ENCODE results near the gene FLT4. TPM values are rescaled to one million over a fixed set of nuclear protein-coding genes. Genes with fewer than 3 reads are reported as not detected.

FLT4 gene
- total RNA-seq, 1 donor from 2014 or later, result 3.4 TPM

DNA sequence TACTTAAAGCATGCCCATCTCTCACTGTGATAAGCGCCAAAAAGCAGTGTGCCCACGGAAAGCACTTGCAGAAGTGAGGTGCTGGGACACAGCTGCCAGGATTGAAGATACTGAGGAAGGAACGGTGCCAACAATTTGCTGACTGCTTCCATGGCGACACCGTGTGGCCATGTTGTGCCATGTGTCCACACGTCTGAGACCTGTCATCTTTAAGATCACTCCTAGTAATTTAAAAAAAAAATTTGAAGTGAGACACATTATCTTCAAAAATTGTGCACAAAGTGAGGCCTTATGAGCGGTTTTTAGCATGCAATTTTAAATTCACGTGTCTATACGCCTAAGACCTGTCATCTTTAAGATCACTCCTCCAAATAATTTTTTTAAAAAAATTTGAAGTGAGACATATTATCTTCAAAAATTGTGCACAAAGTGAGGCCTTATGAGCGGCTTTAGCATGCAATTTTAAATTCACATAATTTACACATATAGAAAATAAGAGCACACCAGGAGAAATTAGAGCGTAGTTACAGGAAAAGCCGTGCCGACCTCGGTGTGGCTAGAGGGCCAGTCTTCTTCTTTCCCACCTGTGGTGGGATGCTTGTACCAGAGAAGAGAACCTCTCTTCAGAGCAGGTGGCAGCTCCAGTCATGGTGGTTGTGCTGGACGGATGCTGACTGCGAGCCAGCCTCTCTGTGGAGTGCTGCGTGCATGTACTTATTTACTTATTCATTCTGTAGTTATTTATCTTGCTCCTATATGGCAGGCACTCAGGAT is 21.4 kb upstream of the FLT4 start:
- Mint-ChIP-seq H3K27me3 (peaks cover 72% of the 10 kb centered on the region), H3K9me3 (no peaks in the 10 kb centered on the region), H3K27ac (no peak overlapping the region), H3K4me3 (no peak overlapping the region), H3K4me1 (ENCODE audit: unreplicated experiment) (peaks cover 3% of the 10 kb centered on the region), H3K36me3 (no peaks in the 10 kb centered on the region)
- TF ChIP-seq, protein P1, sequence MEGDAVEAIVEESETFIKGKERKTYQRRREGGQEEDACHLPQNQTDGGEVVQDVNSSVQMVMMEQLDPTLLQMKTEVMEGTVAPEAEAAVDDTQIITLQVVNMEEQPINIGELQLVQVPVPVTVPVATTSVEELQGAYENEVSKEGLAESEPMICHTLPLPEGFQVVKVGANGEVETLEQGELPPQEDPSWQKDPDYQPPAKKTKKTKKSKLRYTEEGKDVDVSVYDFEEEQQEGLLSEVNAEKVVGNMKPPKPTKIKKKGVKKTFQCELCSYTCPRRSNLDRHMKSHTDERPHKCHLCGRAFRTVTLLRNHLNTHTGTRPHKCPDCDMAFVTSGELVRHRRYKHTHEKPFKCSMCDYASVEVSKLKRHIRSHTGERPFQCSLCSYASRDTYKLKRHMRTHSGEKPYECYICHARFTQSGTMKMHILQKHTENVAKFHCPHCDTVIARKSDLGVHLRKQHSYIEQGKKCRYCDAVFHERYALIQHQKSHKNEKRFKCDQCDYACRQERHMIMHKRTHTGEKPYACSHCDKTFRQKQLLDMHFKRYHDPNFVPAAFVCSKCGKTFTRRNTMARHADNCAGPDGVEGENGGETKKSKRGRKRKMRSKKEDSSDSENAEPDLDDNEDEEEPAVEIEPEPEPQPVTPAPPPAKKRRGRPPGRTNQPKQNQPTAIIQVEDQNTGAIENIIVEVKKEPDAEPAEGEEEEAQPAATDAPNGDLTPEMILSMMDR (conservative IDR thresholded peaks at IDR 0.05), result peak; percentile 84
- DNase-seq (ENCODE audit: extremely low spot score, unreplicated experiment), result no peak

DNA sequence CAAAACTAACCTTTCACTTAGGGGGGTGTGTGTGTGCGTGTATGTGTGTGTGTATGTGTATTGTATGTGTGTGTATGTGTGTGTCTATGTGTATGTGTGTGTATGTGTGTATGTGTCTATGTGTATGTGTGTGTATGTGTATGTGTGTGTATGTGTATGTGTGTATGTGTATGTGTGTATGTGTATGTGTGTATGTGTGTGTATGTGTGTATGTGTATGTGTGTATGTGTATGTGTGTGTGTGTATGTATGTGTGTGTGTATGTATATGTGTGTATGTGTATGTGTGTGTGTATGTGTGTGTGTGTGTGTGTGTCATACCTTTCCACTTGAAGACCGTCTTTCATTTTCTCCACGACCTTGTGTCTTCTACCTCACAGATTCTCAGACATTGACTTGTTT is 20.8 kb upstream of the FLT4 start:
- Mint-ChIP-seq H3K27ac (no peak overlapping the region), H3K9me3 (no peaks in the 10 kb centered on the region), H3K36me3 (no peaks in the 10 kb centered on the region), H3K4me1 (ENCODE audit: unreplicated experiment) (peaks cover 3% of the 10 kb centered on the region), H3K27me3 (peaks cover 66% of the 10 kb centered on the region), H3K4me3 (no peak overlapping the region)
- TF ChIP-seq, protein P1 (conservative IDR thresholded peaks at IDR 0.05), result no peak
- no peak for DNase-seq (ENCODE audit: extremely low spot score, unreplicated experiment)

DNA sequence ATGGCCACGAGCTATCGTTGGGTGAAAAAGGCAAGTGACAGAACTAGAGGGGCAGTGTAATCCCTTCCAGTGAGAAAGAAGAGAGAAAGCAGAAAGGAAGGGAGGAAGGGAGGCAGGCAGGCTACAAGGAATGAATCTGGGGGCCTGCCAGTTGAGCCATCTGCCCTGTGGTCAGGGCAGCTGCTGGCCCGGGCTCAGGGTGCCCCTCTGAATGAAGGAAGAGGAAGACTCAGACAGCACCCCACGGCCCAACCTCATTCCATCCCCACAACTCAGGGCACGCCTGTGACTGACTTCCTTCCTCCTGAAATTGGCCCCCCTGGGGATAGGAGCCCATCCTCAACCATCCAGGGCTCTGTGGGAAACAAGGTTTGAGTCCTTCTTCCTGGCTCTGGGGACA is 20.3 kb upstream of the FLT4 start:
- H3K27ac Mint-ChIP-seq, result no peak overlapping the region
- TF ChIP-seq, protein P1 (conservative IDR thresholded peaks at IDR 0.05), result no peak
- H3K4me3 Mint-ChIP-seq, result no peak overlapping the region
- H3K36me3 Mint-ChIP-seq, result no peaks in the 10 kb centered on the region
- DNase-seq (ENCODE audit: extremely low spot score, unreplicated experiment), result no peak
- H3K4me1 Mint-ChIP-seq (ENCODE audit: unreplicated experiment), result peaks cover 3% of the 10 kb centered on the region
- peaks cover 63% of the 10 kb centered on the region for H3K27me3 Mint-ChIP-seq
- H3K9me3 Mint-ChIP-seq, result no peaks in the 10 kb centered on the region

DNA sequence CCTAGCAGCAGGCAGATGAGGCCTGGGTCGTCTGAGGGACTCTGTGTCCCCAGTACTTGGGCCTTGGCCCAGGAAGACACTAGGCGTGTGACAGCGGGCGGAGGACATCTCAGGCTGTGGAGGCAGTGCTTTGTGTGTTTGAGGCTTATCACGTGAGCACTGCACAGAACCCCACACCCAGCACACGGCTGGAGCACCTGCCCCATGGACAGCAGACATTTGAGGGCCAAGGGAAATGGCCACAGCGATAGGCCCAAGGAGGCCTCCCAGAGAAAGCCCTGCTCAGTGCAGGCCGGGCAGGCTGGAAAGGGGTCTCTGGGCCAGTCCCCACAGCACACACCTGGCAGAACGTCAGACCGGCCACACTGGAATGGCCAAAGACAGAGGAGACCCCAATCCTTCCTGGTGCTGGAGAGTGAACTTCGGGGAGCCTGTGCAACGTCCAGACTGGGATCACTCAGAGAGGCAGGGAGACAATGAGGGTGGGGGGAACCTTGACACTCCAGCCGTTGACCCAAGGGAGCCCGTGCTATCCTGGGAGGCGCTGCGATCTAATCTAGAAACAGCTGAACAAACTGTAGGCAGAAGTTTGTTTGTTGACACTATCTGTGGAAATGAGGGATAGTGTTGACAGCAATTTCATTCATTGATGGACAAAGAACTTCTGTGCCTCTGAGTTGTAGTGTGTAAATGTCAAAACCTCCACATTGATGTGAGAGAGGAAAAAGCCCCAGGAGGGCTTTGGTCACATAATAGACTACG is 19.6 kb upstream of the FLT4 start:
- peaks cover 3% of the 10 kb centered on the region for H3K4me1 Mint-ChIP-seq (ENCODE audit: unreplicated experiment)
- TF ChIP-seq, protein P1 (conservative IDR thresholded peaks at IDR 0.05), result no peak
- no peak overlapping the region for H3K4me3 Mint-ChIP-seq
- no peaks in the 10 kb centered on the region for H3K36me3 Mint-ChIP-seq
- DNase-seq (ENCODE audit: extremely low spot score, unreplicated experiment), result no peak
- peaks cover 56% of the 10 kb centered on the region for H3K27me3 Mint-ChIP-seq
- H3K27ac Mint-ChIP-seq, result no peak overlapping the region
- no peaks in the 10 kb centered on the region for H3K9me3 Mint-ChIP-seq

DNA sequence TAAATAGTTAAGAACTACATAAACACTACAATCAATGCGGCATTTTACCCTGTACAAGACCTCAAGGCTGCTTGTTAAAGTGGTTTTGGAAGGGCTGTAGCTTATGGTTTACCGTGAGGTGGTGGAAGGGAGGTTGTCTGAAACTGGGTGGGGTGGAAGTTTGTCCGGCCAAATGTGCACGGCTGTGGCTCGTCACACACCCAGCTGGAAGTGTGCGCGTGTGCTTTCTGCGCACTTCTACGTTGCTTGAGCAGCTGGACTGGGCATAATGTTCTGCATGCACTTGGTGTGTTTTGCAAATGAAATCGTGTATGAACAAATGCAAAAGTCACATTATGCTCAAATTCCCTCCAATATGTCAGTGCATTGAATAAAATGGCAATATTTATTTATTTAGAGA is 17.4 kb upstream of the FLT4 start:
- H3K36me3 Mint-ChIP-seq, result no peaks in the 10 kb centered on the region
- peaks cover 3% of the 10 kb centered on the region for H3K4me1 Mint-ChIP-seq (ENCODE audit: unreplicated experiment)
- no peak overlapping the region for H3K27ac Mint-ChIP-seq
- TF ChIP-seq, protein P1 (conservative IDR thresholded peaks at IDR 0.05), result no peak
- no peak for DNase-seq (ENCODE audit: extremely low spot score, unreplicated experiment)
- H3K27me3 Mint-ChIP-seq, result peaks cover 42% of the 10 kb centered on the region
- H3K9me3 Mint-ChIP-seq, result no peaks in the 10 kb centered on the region
- no peak overlapping the region for H3K4me3 Mint-ChIP-seq
